Stimulated activated memory B cell treated with anti-CD40 and anti-IgM and Interleukin-4, amounts not matched to agents 10 μg/mL and 1 μg/mL and 100 μg/mL, for 72 hours (primary cell): Measurements from ENCODE around the gene MALAT1.

Source experiments
- ATAC-seq: fragments of 150-1000 bp; cut with Tn5 transposase; 2 replicates; pipeline ENCODE4 v1.10.0; 2021
- H3K27ac Mint-ChIP-seq: one replicate; pipeline ENCODE4 v1.8.0; 2022; ENCODE audit warnings: mild to moderate bottlenecking, mixed read lengths
- H3K27me3 Mint-ChIP-seq: one replicate; pipeline ENCODE4 v1.8.0; 2022; ENCODE audit warnings: mixed read lengths
- H3K36me3 Mint-ChIP-seq: one replicate; pipeline ENCODE4 v1.8.0; 2022; ENCODE audit warnings: mixed read lengths
- H3K4me1 Mint-ChIP-seq: one replicate; pipeline ENCODE4 v1.8.0; 2022; ENCODE audit warnings: mixed read lengths
- H3K4me3 Mint-ChIP-seq: one replicate; pipeline ENCODE4 v1.8.0; 2022; ENCODE audit warnings: mild to moderate bottlenecking, moderate library complexity, mixed read lengths
- H3K9me3 Mint-ChIP-seq: one replicate; pipeline ENCODE4 v1.8.0; 2022; ENCODE audit warnings: mixed read lengths

The MALAT1 gene

GRCh38 chr11:65548395-65548794 is 49.5 kb downstream of the MALAT1 start:
- peaks cover 72% of the 10 kb centered on the region for H3K4me1 Mint-ChIP-seq
- peak overlapping the region; percentile 25 for H3K4me3 Mint-ChIP-seq
- peak overlapping the region; percentile 64 for H3K27ac Mint-ChIP-seq
- ATAC-seq, result no peak
- no peaks in the 10 kb centered on the region for H3K9me3 Mint-ChIP-seq
- no peaks in the 10 kb centered on the region for H3K36me3 Mint-ChIP-seq
- H3K27me3 Mint-ChIP-seq, result no peaks in the 10 kb centered on the region

- Mint-ChIP-seq H3K27ac (peak overlapping the region; percentile 12), H3K9me3 (no peaks in the 10 kb centered on the region), H3K4me1 (peaks cover 69% of the 10 kb centered on the region), H3K27me3 (no peaks in the 10 kb centered on the region), H3K36me3 (no peaks in the 10 kb centered on the region), H3K4me3 (no peak overlapping the region)
- ATAC-seq, result no peak
Observed at GRCh38 chr11:65549096-65549495, 50.3 kb downstream of the MALAT1 start.

- ATAC-seq, result peak; percentile 83
Observed at GRCh38 chr11:65551572-65552387, 52.9 kb downstream of the MALAT1 start.

GRCh38 chr11:65552388-65552951 is 53.6 kb downstream of the MALAT1 start:
- no peak for ATAC-seq
- Mint-ChIP-seq H3K4me1 (peaks cover 70% of the 10 kb centered on the region), H3K36me3 (no peaks in the 10 kb centered on the region), H3K9me3 (no peaks in the 10 kb centered on the region), H3K27ac (peak overlapping the region; percentile 77), H3K4me3 (no peak overlapping the region), H3K27me3 (no peaks in the 10 kb centered on the region)

More at GRCh38 chr11:65551572-65552387, 52.9 kb downstream of the MALAT1 start:
- Mint-ChIP-seq H3K9me3 (no peaks in the 10 kb centered on the region), H3K4me1 (peaks cover 67% of the 10 kb centered on the region), H3K27ac (peak overlapping the region; percentile 77), H3K4me3 (peak overlapping the region; percentile 29), H3K27me3 (no peaks in the 10 kb centered on the region), H3K36me3 (no peaks in the 10 kb centered on the region)

GRCh38 chr11:65553301-65554001 is 54.6 kb downstream of the MALAT1 start:
- Mint-ChIP-seq H3K36me3 (no peaks in the 10 kb centered on the region), H3K27ac (no peak overlapping the region), H3K4me1 (peaks cover 62% of the 10 kb centered on the region), H3K9me3 (no peaks in the 10 kb centered on the region), H3K4me3 (no peak overlapping the region), H3K27me3 (no peaks in the 10 kb centered on the region)
- ATAC-seq, result peak; percentile 3

- H3K36me3 Mint-ChIP-seq, result no peaks in the 10 kb centered on the region
- H3K4me1 Mint-ChIP-seq, result peaks cover 60% of the 10 kb centered on the region
- no peak for ATAC-seq
- H3K4me3 Mint-ChIP-seq, result no peak overlapping the region
- H3K27ac Mint-ChIP-seq, result peak overlapping the region; percentile 61
- no peaks in the 10 kb centered on the region for H3K9me3 Mint-ChIP-seq
- no peaks in the 10 kb centered on the region for H3K27me3 Mint-ChIP-seq
Observed at GRCh38 chr11:65554057-65554818, 55.4 kb downstream of the MALAT1 start.

DNA sequence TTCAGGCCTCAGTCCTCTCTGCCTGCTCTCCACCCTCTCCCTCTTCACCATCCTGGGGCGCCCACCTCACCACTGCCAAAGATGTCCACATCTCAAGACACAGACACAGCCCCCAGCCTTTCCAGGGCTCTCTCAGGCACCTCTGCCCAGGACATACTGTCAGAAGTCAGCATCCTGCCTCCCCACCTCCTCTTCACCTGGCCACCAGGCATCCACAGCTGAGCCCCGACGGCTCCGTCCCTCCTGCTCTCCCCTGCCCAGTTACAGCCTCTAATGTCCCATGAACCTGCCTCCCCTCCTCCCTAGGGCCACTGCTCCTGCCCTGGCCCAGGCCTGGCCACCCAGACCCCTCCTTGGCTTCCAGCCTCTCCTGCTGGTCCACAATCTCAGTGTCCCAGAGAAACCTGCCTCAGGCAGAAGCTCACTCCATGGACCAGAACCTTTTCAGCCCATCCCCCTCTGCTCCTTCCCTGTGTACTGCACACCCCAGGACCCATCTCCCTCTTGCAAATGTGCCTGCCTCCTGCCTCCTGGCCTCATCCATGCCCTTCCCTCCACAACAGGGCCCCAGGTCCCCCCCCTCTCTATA is 56.1 kb downstream of the MALAT1 start:
- no peak overlapping the region for H3K4me3 Mint-ChIP-seq
- H3K4me1 Mint-ChIP-seq, result peaks cover 64% of the 10 kb centered on the region
- no peaks in the 10 kb centered on the region for H3K27me3 Mint-ChIP-seq
- no peaks in the 10 kb centered on the region for H3K36me3 Mint-ChIP-seq
- no peak for ATAC-seq
- H3K27ac Mint-ChIP-seq, result peak overlapping the region; percentile 61
- H3K9me3 Mint-ChIP-seq, result no peaks in the 10 kb centered on the region

DNA sequence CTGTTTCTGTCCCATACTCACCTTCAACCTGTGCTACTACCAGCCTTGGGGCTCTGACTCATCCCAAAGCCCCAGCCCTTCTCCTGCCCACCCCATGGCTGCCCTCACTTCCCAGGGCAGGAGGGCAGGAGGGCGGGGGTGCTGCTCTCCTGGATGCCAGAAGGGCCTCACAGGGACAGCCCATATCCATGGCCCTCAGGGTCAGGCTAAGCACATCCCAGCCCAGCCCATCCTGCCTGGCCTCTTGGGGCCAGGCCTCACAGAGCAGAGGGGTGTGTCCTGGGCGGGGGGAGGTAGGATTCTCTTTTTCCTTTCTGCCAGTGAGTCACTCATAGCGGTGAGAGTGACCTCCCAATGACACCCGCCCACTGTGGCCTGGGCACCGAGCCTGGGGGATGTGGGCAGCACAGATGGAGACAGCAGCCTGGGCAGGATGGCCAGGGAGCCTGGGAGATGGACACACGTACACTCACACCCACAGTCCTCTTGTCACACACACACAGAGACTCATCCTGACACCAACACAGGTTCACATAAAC is 56.9 kb downstream of the MALAT1 start:
- ATAC-seq, result no peak
- Mint-ChIP-seq H3K4me3 (no peak overlapping the region), H3K36me3 (no peaks in the 10 kb centered on the region), H3K27me3 (no peaks in the 10 kb centered on the region), H3K9me3 (no peaks in the 10 kb centered on the region), H3K27ac (peak overlapping the region; percentile 61), H3K4me1 (peaks cover 72% of the 10 kb centered on the region)
